K562 (cell line): ENCODE measurements around the gene METTL3. TPM values are rescaled to one million over a fixed set of nuclear protein-coding genes. Genes with fewer than 3 reads are reported as not detected.
A peak's percentile ranks its signal among the peaks of the same experiment; 100 is the strongest.

Experiments used
- ATAC-seq: fragments of 200-7000 bp; cut with Tn5 transposase; 3 replicates; pipeline ENCODE4 v1.9.1; 2020; ENCODE audit warnings: moderate library complexity
- BruUV-seq: library from RNA; stranded (reverse); fragments of 400-500 nt; replicated peaks from 2 replicates; lab custom pipeline; 2021; lab: Mats Ljungman, UMichigan
- CTCF ChIA-PET: fragments of 300-600 bp; formaldehyde crosslinking; extraction: SDS; loops from one replicate; lab custom pipeline; 2021; ENCODE audit warnings: low intra/inter-chr PET ratio; lab: Yijun Ruan, JAX
- POLR2A ChIA-PET: fragments of 300-600, 350-650 bp; sonication (Branson Sonifier 250); formaldehyde crosslinking; extraction: SDS; loops from one replicate; lab custom pipeline; 2021; ENCODE audit warnings: antibody characterized with exemption, inconsistent platforms; lab: Yijun Ruan, JAX
- DNase-seq, 4 experiments: peaks; one replicate each; pipeline versions ENCODE4 v3.0.0 to v3.0.0-alpha.2; 2011 to 2018; ENCODE audit warnings: low spot score in 3 of 4, mixed read lengths in 3 of 4; ENCODE audit errors: extremely low read depth in 1 of 4
- FAIRE-seq: peaks from 2 replicates; lab custom pipeline; 2011; peaks lifted over from hg19 to GRCh38; lab: Jason Lieb, UNC
- H2AFZ ChIP-seq: 2 replicates; pipeline ENCODE4 v1.6.0; 2011; ENCODE audit warnings: low read depth, low read length, control low read depth, inconsistent platforms
- H3K27ac ChIP-seq: fragments of 200-600 bp; 3 replicates; pipeline ENCODE4 v1.8.0; 2011; ENCODE audit warnings: low read depth, mild to moderate bottlenecking, control low read depth, inconsistent platforms, low read length, moderate library complexity, mixed read lengths; ENCODE audit errors: extremely low read depth
- H3K27me3 ChIP-seq, 2 experiments: fragments of 300-600 bp in 1 of 2; 2 replicates in 1 of 2; 3 replicates in 1 of 2; pipeline versions ENCODE4 v1.6.0 to v1.8.0; 2011; ENCODE audit warnings: inconsistent platforms in 2 of 2, low read length in 2 of 2, mild to moderate bottlenecking in 1 of 2, mixed read lengths in 1 of 2, moderate library complexity in 1 of 2; ENCODE audit not compliant: control insufficient read depth in 2 of 2, insufficient read depth in 2 of 2
- H3K36me3 ChIP-seq: fragments of 300-600 bp; 3 replicates; pipeline ENCODE4 v1.8.0; 2011; ENCODE audit warnings: mild to moderate bottlenecking, low read length, inconsistent platforms; ENCODE audit not compliant: control insufficient read depth, insufficient read depth
- H3K4me1 ChIP-seq, 2 experiments: fragments of 200-600 bp in 1 of 2; replicated peaks in 1 of 2; 2 replicates in 1 of 2; 3 replicates in 1 of 2; pipeline versions ENCODE4 v1.5.1 to v1.8.0; 2011; ENCODE audit warnings: inconsistent platforms in 2 of 2, low read length in 2 of 2, mild to moderate bottlenecking in 1 of 2, mixed read lengths in 1 of 2, moderate library complexity in 1 of 2; ENCODE audit not compliant: control insufficient read depth in 2 of 2, insufficient read depth in 2 of 2
- H3K4me2 ChIP-seq: 2 replicates; pipeline ENCODE4 v1.6.1; 2011; ENCODE audit warnings: low read length, control low read depth, inconsistent platforms, mixed read lengths; ENCODE audit not compliant: insufficient read depth
- H3K4me3 ChIP-seq: fragments of 200-600 bp; sonication (generic), shearing (Covaris generic); 2 replicates; pipeline ENCODE4 v1.5.1; 2016; ENCODE audit warnings: control low read depth, inconsistent platforms
- H3K79me2 ChIP-seq: fragments of 200-600 bp; 3 replicates; pipeline ENCODE4 v1.8.0; 2011; ENCODE audit warnings: low read length, inconsistent platforms; ENCODE audit not compliant: control insufficient read depth, insufficient read depth
- H3K9ac ChIP-seq, 2 experiments: 2 replicates each; pipeline versions ENCODE4 v1.6.0 to v1.6.1; 2011; ENCODE audit warnings: low read depth in 2 of 2, low read length in 2 of 2, control low read depth in 1 of 2, inconsistent platforms in 1 of 2, mild to moderate bottlenecking in 1 of 2, mixed read lengths in 1 of 2; ENCODE audit not compliant: insufficient read depth in 1 of 2
- H3K9me1 ChIP-seq: one replicate; pipeline ENCODE4 v1.6.0; 2011; ENCODE audit warnings: inconsistent platforms, mild to moderate bottlenecking, low read length, moderate library complexity; ENCODE audit not compliant: control insufficient read depth, insufficient read depth
- H3K9me3 ChIP-seq: replicated peaks from 2 replicates; pipeline ENCODE4 v1.5.1; 2011; ENCODE audit warnings: low read depth, low read length, inconsistent platforms; ENCODE audit not compliant: control insufficient read depth, insufficient read depth
- H4K20me1 ChIP-seq: replicated peaks from 2 replicates; pipeline ENCODE4 v1.6.1; 2011; ENCODE audit warnings: low read length, inconsistent platforms, mixed read lengths; ENCODE audit not compliant: control insufficient read depth, insufficient read depth
- ARID3B ChIP-seq: fragments of 250-450 bp; sonication (Bioruptor Pico); IDR thresholded peaks from 2 replicates; pipeline ENCODE4 v1.4.0; 2020; ENCODE audit warnings: borderline replicate concordance
- PRDM10 ChIP-seq: fragments of 450-650 bp; IDR thresholded peaks from 2 replicates; pipeline ENCODE4 v1.6.1; 2018; ENCODE audit not compliant: partially characterized antibody
- WGBS: fragments of 100-300 bp; shearing (Covaris generic); methylation state at CpG from one replicate; pipeline ENCODE4 v1.1.6; 2016; ENCODE audit warnings: low coverage, mixed read lengths; ENCODE audit not compliant: insufficient coverage; ENCODE audit errors: missing lambda C conversion rate; 5-methylcytosine and 5-hydroxymethylcytosine counted together
- in situ Hi-C: fragments of 300-500 bp; cut with MboI; formaldehyde crosslinking; loops from 4 replicates; pipeline ENCODE4 v1.15.0; 2018; ENCODE audit warnings: inconsistent platforms, mixed read lengths
- intact Hi-C: fragments of 100-400 bp; cut with micrococcal nuclease; formaldehyde crosslinking; loops from 2 replicates; pipeline ENCODE4 v1.14.2; 2022
- polyA plus RNA-seq, 8 experiments: library from polyadenylated mRNA; depleted of rRNA in 4 of 8; stranded (reverse) in 5 of 8; unstranded in 3 of 8; fragments of >200 nt; fragmentation: Nextera tagmentation in 2 of 8; fragmentation: Illumina TruSeq in 1 of 8; extraction: Ambion mirVana in 2 of 8; extraction: Trizol in 1 of 8; gene quantifications; 2 replicates each; pipeline versions ENCODE4 v1.2.1 to v1.2.3, GENCODE V29; 2011 to 2014; ENCODE audit warnings: inconsistent platforms in 1 of 8, missing spikeins in 1 of 8
- total RNA-seq, 7 experiments: library from RNA; depleted of rRNA in 6 of 7; stranded (reverse); fragments of >200 nt in 6 of 7; fragmentation: Illumina TruSeq in 2 of 7; extraction: Trizol in 2 of 7; gene quantifications; 2 replicates each; pipeline versions ENCODE4 v1.2.1 to v1.2.3, GENCODE V29; 2011 to 2021; ENCODE audit warnings: low replicate concordance in 1 of 7

Gene METTL3
- total and polyA plus RNA-seq, 9 of the 15 experiments (the other 6 are each of a cell fraction or from before 2014, with no cell fraction given) = 42.1 to 151 (median 65.7) TPM

- H3K36me3 ChIP-seq = no peaks in the 10 kb centered on the region
- no peaks in the 10 kb centered on the region for H3K9me1 ChIP-seq
- H3K4me2 ChIP-seq = peak overlapping the region; percentile 18; the same call in 1 of the 2 replicates
- DNase-seq = no peak
- ChIA-PET POLR2A (interaction anchor here (0.5 to 1.8 kb wide), 3 partner anchors 8 to 154 kb away, joined by 3 to 4 read pairs (median 4); partner anchors contain the start of gene METTL3), CTCF (no interaction called here)
- BruUV-seq = no TSS peak
- H3K4me1 ChIP-seq = peaks cover 3 to 8% of the 10 kb centered on the region in 2 experiments; a peak in 4 of 5 replicates
- in situ Hi-C loops (no loop called here), intact Hi-C loops (no loop called here)
- WGBS = 47% methylated on average over 9 of the region's 25 CpGs
- no peak for ATAC-seq
- no peak for FAIRE-seq
- peak overlapping the region in 1 of 2 experiments; percentile 81; a peak in 2 of 4 replicates for H3K9ac ChIP-seq
- H3K79me2 ChIP-seq = no peaks in the 10 kb centered on the region
- no peaks in the 10 kb centered on the region for H3K9me3 ChIP-seq
- no peak overlapping the region for H3K4me3 ChIP-seq
- no peaks in the 10 kb centered on the region for H4K20me1 ChIP-seq
- H3K27me3 ChIP-seq = no peaks in the 10 kb centered on the region
- H2AFZ ChIP-seq = peak overlapping the region; percentile 40; the same call in 1 of the 2 replicates
- H3K27ac ChIP-seq = no peak overlapping the region
- TF ChIP-seq ARID3B (no peak), PRDM10 (peak; percentile 71)
Observed at GRCh38 chr14:21536418-21537089, 25.4 kb upstream of the METTL3 start.
